HG03060 (cell line): Measurements from ENCODE around the gene CCDC194.

Experiments used
- ATAC-seq: cut with Tn5 transposase; IDR thresholded peaks from one replicate; pipeline ENCODE4 v1.9.1; 2021; ENCODE audit warnings: low read depth, moderate number of reproducible peaks; ENCODE audit not compliant: unreplicated experiment

The CCDC194 gene

GRCh38 chr19:17406046-17406886 lies 12.3 kb upstream of the CCDC194 start:
- ATAC-seq: peak; percentile 13

GRCh38 chr19:17405250-17406045 lies 11.5 kb upstream of the CCDC194 start, which contains the start of gene BST2:
Gene BST2, minus strand, starts transcription at chr19:17405630. Its CDS starts 55 bp downstream, at chr19:17405575.
- peak; percentile 61 for ATAC-seq

GRCh38 chr19:17404621-17405249 lies 10.7 kb upstream of the CCDC194 start:
- peak; percentile 12 for ATAC-seq

- no peak for ATAC-seq
These were observed 10.0 kb upstream of the CCDC194 start for GRCh38 chr19:17404015-17404414.

GRCh38 chr19:17402982-17403855 lies 9.2 kb upstream of the CCDC194 start:
- ATAC-seq: no peak

GRCh38 chr19:17401628-17402027 lies 7.6 kb upstream of the CCDC194 start:
- ATAC-seq: no peak

- ATAC-seq: no peak
These were observed 5.0 kb upstream of the CCDC194 start for GRCh38 chr19:17398902-17399527.

- no peak for ATAC-seq
These were observed 957 bp upstream of the CCDC194 start for GRCh38 chr19:17394891-17395415.

- ATAC-seq: no peak
These were observed 994 bp downstream of the CCDC194 start for GRCh38 chr19:17393002-17393401.

- no peak for ATAC-seq
These were observed 2.4 kb downstream of the CCDC194 start for GRCh38 chr19:17391371-17392151.

- ATAC-seq: no peak
These were observed 3.2 kb downstream of the CCDC194 start for GRCh38 chr19:17390665-17391370.

GRCh38 chr19:17389957-17390664 lies 3.9 kb downstream of the CCDC194 start:
- ATAC-seq: no peak

- ATAC-seq: no peak
These were observed 4.7 kb downstream of the CCDC194 start for GRCh38 chr19:17389288-17389687.

GRCh38 chr19:17385878-17386611 lies 8.0 kb downstream of the CCDC194 start:
- no peak for ATAC-seq

GRCh38 chr19:17380426-17381138 lies 13.4 kb downstream of the CCDC194 start:
- no peak for ATAC-seq

GRCh38 chr19:17379221-17379631 lies 14.8 kb downstream of the CCDC194 start:
- ATAC-seq: no peak
